Uterus (tissue), 2 donors: ENCODE data around the gene ZBTB46.

Experiments used
- CTCF ChIP-seq, 4 experiments: fragments of 200-600 bp in 2 of 4; fragments of 450-650 bp in 2 of 4; sonication (generic) in 2 of 4; IDR thresholded peaks; one replicate each; pipeline ENCODE4 v1.5.1; 2016 to 2019; ENCODE audit warnings: antibody characterized with exemption in 4 of 4, mild to moderate bottlenecking in 2 of 4, moderate library complexity in 1 of 4
- POLR2A ChIP-seq, 2 donors: fragments of 450-650 bp; IDR thresholded peaks; one replicate each; pipeline ENCODE4 v1.6.1; 2016; ENCODE audit warnings: antibody characterized with exemption in 2 of 2, mild to moderate bottlenecking in 1 of 2, moderate library complexity in 1 of 2

- TF ChIP-seq CTCF (IDR thresholded peaks at IDR 0.05) = no peak
- TF ChIP-seq POLR2A (IDR thresholded peaks at IDR 0.05) = no peak
These were observed 15.8 kb upstream of the ZBTB46 start for GRCh38 chr20:63846888-63847236.
